Measurements from ENCODE around the gene DENND4A. TPM values are rescaled to one million over a fixed set of nuclear protein-coding genes. Genes with fewer than 3 reads are reported as not detected.

DENND4A gene
- total RNA-seq, 1 donor from 2014 or later: 17.5 TPM

DNA sequence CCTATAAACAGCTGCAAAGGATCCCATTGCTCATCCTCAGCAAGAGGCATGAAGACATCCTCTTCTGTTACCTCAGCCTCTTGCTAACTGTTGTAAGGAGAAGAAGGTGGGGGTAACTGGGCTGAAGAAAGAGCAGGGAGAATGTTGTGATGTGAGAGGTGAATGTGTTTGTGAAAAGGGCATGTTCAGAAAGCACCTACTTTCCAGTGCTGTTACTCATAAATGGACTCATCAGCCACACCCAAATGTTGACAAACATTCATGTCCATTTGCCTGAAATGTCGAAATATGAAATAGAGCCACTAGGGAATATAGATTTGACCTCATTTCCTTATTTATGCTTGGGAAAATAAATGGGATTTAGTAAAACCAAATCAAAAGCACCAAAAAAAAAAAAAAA is 157.7 kb downstream of the DENND4A start:
- DNase-seq (ENCODE audit: low spot score, unreplicated experiment): no peak
- Mint-ChIP-seq H3K4me3 (ENCODE audit: low read depth) (no peak overlapping the region), H3K4me1 (ENCODE audit: low read depth) (peaks cover 2% of the 10 kb centered on the region), H3K36me3 (ENCODE audit: insufficient read depth) (no peaks in the 10 kb centered on the region), H3K27ac (no peak overlapping the region), H3K9me3 (ENCODE audit: low read depth) (no peaks in the 10 kb centered on the region), H3K27me3 (peaks cover 4% of the 10 kb centered on the region)
- TF ChIP-seq, protein P1, sequence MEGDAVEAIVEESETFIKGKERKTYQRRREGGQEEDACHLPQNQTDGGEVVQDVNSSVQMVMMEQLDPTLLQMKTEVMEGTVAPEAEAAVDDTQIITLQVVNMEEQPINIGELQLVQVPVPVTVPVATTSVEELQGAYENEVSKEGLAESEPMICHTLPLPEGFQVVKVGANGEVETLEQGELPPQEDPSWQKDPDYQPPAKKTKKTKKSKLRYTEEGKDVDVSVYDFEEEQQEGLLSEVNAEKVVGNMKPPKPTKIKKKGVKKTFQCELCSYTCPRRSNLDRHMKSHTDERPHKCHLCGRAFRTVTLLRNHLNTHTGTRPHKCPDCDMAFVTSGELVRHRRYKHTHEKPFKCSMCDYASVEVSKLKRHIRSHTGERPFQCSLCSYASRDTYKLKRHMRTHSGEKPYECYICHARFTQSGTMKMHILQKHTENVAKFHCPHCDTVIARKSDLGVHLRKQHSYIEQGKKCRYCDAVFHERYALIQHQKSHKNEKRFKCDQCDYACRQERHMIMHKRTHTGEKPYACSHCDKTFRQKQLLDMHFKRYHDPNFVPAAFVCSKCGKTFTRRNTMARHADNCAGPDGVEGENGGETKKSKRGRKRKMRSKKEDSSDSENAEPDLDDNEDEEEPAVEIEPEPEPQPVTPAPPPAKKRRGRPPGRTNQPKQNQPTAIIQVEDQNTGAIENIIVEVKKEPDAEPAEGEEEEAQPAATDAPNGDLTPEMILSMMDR (IDR thresholded peaks at IDR 0.05; ENCODE audit: unreplicated experiment): no peak

DNA sequence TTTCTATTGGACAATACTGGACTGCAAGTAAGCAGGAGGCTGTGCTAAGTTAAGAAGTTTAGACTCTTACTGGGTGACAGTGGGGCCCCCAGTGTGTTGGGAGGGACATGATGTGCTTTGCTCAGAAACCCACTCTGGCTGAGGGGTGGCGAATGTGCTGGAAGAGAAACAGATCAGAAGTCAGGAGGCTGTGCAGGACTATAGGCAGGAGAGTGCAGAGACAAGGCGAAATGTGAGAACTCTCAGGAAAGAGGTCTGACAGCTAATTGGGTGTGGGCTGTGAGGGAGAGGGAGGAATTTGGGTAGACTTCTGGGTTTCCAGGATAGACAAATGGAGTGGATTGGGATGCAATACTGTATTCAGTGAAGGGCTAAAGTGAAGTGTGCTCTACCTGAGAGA is 158.3 kb downstream of the DENND4A start:
- DNase-seq (ENCODE audit: low spot score, unreplicated experiment): no peak
- Mint-ChIP-seq H3K9me3 (ENCODE audit: low read depth) (no peaks in the 10 kb centered on the region), H3K36me3 (ENCODE audit: insufficient read depth) (no peaks in the 10 kb centered on the region)

DNA sequence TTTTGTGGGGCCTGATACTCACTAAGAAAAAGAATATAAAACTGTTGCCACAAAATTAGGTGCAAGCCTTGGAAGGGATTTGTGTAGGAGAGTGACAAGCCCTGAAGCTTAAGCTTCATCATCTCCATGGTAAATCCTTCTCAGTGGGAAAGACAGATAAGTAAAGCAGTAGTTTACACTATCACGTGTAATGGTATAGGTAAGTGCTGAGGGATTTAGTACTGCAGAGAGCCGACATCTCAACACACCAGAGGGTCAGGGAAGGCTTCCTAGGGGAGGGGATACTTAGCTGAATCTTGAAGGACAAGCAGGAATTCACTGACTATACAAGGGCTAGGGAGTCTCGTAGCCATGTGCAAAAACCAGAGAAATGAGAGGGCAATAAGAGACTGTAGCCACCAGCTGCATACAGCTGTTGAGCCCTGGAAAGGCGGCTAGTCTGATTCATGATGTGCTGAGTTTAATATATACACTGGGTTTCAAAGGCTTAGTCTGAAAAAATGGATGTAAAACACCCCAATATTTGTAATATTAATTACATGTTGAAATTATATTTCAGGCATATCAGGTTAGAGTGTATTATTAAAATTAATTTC is 159.2 kb downstream of the DENND4A start:
- no peak overlapping the region for H3K27ac Mint-ChIP-seq
- TF ChIP-seq, protein P1 (IDR thresholded peaks at IDR 0.05; ENCODE audit: unreplicated experiment): no peak

More for the DNA sequence above, 158.3 kb downstream of the DENND4A start:
- H3K4me3 Mint-ChIP-seq (ENCODE audit: low read depth): no peak overlapping the region
- H3K27me3 Mint-ChIP-seq: peaks cover 4% of the 10 kb centered on the region
- H3K4me1 Mint-ChIP-seq (ENCODE audit: low read depth): peaks cover 5% of the 10 kb centered on the region
- TF ChIP-seq, protein P1 (IDR thresholded peaks at IDR 0.05; ENCODE audit: unreplicated experiment): no peak
- H3K27ac Mint-ChIP-seq: no peak overlapping the region

DNA sequence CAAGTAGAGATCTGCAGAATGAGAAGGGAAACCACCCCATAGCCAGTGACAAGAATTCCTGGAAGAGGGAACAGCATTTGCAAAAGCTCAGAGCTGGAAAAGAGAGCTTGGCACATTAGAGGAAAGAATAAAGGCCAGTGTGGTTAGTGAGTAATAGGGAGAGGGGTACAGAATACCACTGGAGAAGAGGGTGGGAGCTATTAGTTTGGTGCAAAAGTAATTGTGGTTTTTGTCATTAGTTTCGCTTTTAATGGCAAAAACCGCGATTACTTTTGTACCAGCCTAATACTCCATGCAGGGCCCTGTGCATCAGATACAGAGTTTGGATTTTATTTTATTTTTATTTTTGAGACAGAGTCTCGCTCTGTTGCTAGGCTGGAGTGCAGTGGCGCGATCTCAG is 160.6 kb downstream of the DENND4A start:
- no peak for DNase-seq (ENCODE audit: low spot score, unreplicated experiment)
- no peaks in the 10 kb centered on the region for H3K9me3 Mint-ChIP-seq (ENCODE audit: low read depth)
- H3K27ac Mint-ChIP-seq: no peak overlapping the region
- H3K4me1 Mint-ChIP-seq (ENCODE audit: low read depth): peaks cover 5% of the 10 kb centered on the region
- H3K27me3 Mint-ChIP-seq: peaks cover 4% of the 10 kb centered on the region
- H3K4me3 Mint-ChIP-seq (ENCODE audit: low read depth): no peak overlapping the region
- no peaks in the 10 kb centered on the region for H3K36me3 Mint-ChIP-seq (ENCODE audit: insufficient read depth)
- TF ChIP-seq, protein P1 (IDR thresholded peaks at IDR 0.05; ENCODE audit: unreplicated experiment): no peak

More for the DNA sequence above, 159.2 kb downstream of the DENND4A start:
- Mint-ChIP-seq H3K4me3 (ENCODE audit: low read depth) (no peak overlapping the region), H3K9me3 (ENCODE audit: low read depth) (no peaks in the 10 kb centered on the region), H3K4me1 (ENCODE audit: low read depth) (peaks cover 5% of the 10 kb centered on the region), H3K36me3 (ENCODE audit: insufficient read depth) (no peaks in the 10 kb centered on the region), H3K27me3 (peaks cover 4% of the 10 kb centered on the region)
- DNase-seq (ENCODE audit: low spot score, unreplicated experiment): no peak

DNA sequence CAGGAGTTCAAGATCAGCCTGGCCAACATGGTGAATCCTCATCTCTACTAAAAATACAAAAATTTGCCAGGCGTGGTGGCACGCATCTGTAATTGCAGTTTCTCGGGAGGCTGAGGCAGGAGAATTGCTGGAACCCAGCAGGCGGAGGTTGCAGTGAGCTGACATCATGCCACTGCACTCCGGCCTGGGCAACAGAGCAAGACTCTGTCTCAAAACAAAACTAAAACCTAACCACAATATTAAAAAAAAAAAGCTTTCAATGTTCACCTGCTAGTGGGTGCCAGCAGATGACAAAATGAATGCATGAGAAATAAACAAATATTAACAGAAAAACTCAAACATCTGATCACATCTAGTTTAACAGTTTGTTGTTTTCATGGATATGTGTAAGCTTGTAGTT is 161.3 kb downstream of the DENND4A start:
- Mint-ChIP-seq H3K36me3 (ENCODE audit: insufficient read depth) (no peaks in the 10 kb centered on the region), H3K9me3 (ENCODE audit: low read depth) (no peaks in the 10 kb centered on the region), H3K4me1 (ENCODE audit: low read depth) (peaks cover 5% of the 10 kb centered on the region), H3K4me3 (ENCODE audit: low read depth) (no peak overlapping the region), H3K27ac (no peak overlapping the region), H3K27me3 (peaks cover 4% of the 10 kb centered on the region)
- no peak for DNase-seq (ENCODE audit: low spot score, unreplicated experiment)
- TF ChIP-seq, protein P1 (IDR thresholded peaks at IDR 0.05; ENCODE audit: unreplicated experiment): no peak
